ENCODE data around the gene PHAF1.

PHAF1 gene

GRCh38 chr16:67190041-67190440 lies 80.3 kb downstream of the PHAF1 start, which contains the start of gene EXOC3L1:
Gene EXOC3L1 (minus strand): TSS chr16:67190136. CDS start chr16:67189676, 460 bp downstream.
- TF ChIP-seq POLR2A (IDR thresholded peaks at IDR 0.05; ENCODE audit: low read length) (no peak), GATA1 (IDR thresholded peaks at IDR 0.05; ENCODE audit: low read depth, low read length) (no peak)
- DNase-seq, result no peak

GRCh38 chr16:67190448-67191399 lies 81.0 kb downstream of the PHAF1 start:
- peak; percentile 76 for DNase-seq
- TF ChIP-seq GATA1 (IDR thresholded peaks at IDR 0.05; ENCODE audit: low read depth, low read length), result no peak
- TF ChIP-seq POLR2A (IDR thresholded peaks at IDR 0.05; ENCODE audit: low read length), result peak; percentile 52

- TF ChIP-seq POLR2A (IDR thresholded peaks at IDR 0.05; ENCODE audit: low read length) (no peak), GATA1 (IDR thresholded peaks at IDR 0.05; ENCODE audit: low read depth, low read length) (no peak)
Observed at GRCh38 chr16:67191411-67191994, 81.8 kb downstream of the PHAF1 start.

GRCh38 chr16:67191995-67192681 lies 82.4 kb downstream of the PHAF1 start, which contains the start of gene E2F4:
Gene E2F4 (plus strand): TSS chr16:67192155. CDS start chr16:67192228, 73 bp downstream.
- peak; percentile 94 to 95 for DNase-seq
- TF ChIP-seq GATA1 (IDR thresholded peaks at IDR 0.05; ENCODE audit: low read depth, low read length) (no peak), POLR2A (IDR thresholded peaks at IDR 0.05; ENCODE audit: low read length) (peak; percentile 88)

More at GRCh38 chr16:67191411-67191994, 81.8 kb downstream of the PHAF1 start:
- DNase-seq, result peak in 1 of 2 experiments; percentile 39

GRCh38 chr16:67192781-67193361 lies 83.1 kb downstream of the PHAF1 start:
- peak; percentile 62 to 64 for DNase-seq

GRCh38 chr16:67193536-67193935 lies 83.8 kb downstream of the PHAF1 start:
- DNase-seq, result peak in 1 of 2 experiments; percentile 44
- TF ChIP-seq GATA1 (IDR thresholded peaks at IDR 0.05; ENCODE audit: low read depth, low read length), result no peak
- TF ChIP-seq POLR2A (IDR thresholded peaks at IDR 0.05; ENCODE audit: low read length), result no peak

More at GRCh38 chr16:67192781-67193361, 83.1 kb downstream of the PHAF1 start:
- no peak for TF ChIP-seq GATA1 (IDR thresholded peaks at IDR 0.05; ENCODE audit: low read depth, low read length)
- no peak for TF ChIP-seq POLR2A (IDR thresholded peaks at IDR 0.05; ENCODE audit: low read length)

DNA sequence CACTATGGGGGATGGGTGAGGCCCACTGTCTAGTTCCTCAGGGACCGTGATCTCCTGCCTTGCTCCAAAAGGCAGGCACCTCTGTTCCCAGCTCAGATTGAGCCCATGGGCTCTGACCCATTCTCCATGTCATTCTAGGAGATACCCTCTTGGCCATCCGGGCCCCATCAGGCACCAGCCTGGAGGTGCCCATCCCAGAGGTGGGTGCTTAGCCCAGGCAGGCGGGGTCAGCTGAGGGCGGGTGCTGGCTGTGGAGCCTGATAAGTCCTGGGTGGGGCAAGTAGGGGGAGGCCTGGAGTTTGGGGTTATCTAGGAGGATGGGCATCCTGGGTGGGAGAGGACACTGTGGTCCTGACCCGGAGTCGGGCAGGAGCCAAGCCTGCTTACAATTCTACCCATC lies 84.5 kb downstream of the PHAF1 start:
- peak; percentile 89 to 93 for DNase-seq
- peak; percentile 85 for TF ChIP-seq POLR2A (IDR thresholded peaks at IDR 0.05; ENCODE audit: low read length)
- TF ChIP-seq GATA1 (IDR thresholded peaks at IDR 0.05; ENCODE audit: low read depth, low read length), result no peak

- DNase-seq, result no peak
- TF ChIP-seq POLR2A (IDR thresholded peaks at IDR 0.05; ENCODE audit: low read length) (no peak), GATA1 (IDR thresholded peaks at IDR 0.05; ENCODE audit: low read depth, low read length) (no peak)
Observed at GRCh38 chr16:67195676-67196075, 85.9 kb downstream of the PHAF1 start.

GRCh38 chr16:67196881-67197280 lies 87.1 kb downstream of the PHAF1 start:
- DNase-seq, result no peak
- TF ChIP-seq GATA1 (IDR thresholded peaks at IDR 0.05; ENCODE audit: low read depth, low read length) (no peak), POLR2A (IDR thresholded peaks at IDR 0.05; ENCODE audit: low read length) (peak; percentile 34)

DNA sequence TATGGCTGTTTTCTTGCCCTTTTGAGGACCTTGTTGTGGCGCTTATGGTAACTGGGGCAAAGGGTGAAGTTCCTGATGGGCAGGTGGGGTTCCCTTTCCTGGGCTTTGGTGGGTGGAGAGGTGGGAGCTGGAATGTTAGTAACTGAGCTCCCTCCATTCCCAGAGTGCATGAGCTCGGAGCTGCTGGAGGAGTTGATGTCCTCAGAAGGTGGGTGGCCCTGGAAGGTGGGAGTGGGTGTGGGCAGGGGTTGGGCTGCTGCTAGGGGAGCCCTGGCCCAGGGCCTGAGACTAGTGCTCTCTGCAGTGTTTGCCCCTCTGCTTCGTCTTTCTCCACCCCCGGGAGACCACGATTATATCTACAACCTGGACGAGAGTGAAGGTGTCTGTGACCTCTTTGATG lies 88.0 kb downstream of the PHAF1 start:
- DNase-seq, result no peak
- TF ChIP-seq GATA1 (IDR thresholded peaks at IDR 0.05; ENCODE audit: low read depth, low read length), result no peak
- no peak for TF ChIP-seq POLR2A (IDR thresholded peaks at IDR 0.05; ENCODE audit: low read length)
